Measurements from ENCODE around the gene EIF3CL.
"Not testable (repeated sequence)": the region's sequence is repeated elsewhere in the genome, so short reads cannot be mapped to it uniquely, and the experiment has no call there.

EIF3CL gene, protein sequence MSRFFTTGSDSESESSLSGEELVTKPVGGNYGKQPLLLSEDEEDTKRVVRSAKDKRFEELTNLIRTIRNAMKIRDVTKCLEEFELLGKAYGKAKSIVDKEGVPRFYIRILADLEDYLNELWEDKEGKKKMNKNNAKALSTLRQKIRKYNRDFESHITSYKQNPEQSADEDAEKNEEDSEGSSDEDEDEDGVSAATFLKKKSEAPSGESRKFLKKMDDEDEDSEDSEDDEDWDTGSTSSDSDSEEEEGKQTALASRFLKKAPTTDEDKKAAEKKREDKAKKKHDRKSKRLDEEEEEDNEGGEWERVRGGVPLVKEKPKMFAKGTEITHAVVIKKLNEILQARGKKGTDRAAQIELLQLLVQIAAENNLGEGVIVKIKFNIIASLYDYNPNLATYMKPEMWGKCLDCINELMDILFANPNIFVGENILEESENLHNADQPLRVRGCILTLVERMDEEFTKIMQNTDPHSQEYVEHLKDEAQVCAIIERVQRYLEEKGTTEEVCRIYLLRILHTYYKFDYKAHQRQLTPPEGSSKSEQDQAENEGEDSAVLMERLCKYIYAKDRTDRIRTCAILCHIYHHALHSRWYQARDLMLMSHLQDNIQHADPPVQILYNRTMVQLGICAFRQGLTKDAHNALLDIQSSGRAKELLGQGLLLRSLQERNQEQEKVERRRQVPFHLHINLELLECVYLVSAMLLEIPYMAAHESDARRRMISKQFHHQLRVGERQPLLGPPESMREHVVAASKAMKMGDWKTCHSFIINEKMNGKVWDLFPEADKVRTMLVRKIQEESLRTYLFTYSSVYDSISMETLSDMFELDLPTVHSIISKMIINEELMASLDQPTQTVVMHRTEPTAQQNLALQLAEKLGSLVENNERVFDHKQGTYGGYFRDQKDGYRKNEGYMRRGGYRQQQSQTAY
- 0.23 to 1.4 (median 0.64) reads per million in 18 experiments for total RNA-seq

- not testable (repeated sequence) for DNase-seq
Measured at GRCh38 chr16:28403220-28404072, at the start of gene EIF3CL. Gene EIF3CL (minus strand): TSS chr16:28403841. CDS start chr16:28403618, 223 bp downstream.

DNA sequence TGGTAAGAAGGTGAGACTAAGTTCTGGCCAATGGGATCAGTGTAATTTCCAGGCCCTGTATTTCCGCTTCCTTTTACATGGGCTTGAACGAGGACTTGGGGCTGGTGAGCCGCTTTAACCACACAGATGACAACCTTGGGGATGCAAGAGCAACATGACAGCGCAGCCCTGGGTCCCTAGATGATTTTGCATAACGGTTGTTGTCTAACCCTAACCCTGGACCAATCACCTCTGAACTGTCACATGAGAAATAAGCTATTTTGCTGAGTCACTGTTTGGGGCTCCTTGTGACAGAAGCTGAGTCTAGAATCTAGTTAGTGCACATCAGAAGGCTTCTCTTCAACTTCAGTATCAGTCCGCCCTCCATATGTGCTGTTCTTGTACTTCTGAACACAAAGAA lies 43.4 kb upstream of the EIF3CL start:
- DNase-seq = not testable (repeated sequence)

DNA sequence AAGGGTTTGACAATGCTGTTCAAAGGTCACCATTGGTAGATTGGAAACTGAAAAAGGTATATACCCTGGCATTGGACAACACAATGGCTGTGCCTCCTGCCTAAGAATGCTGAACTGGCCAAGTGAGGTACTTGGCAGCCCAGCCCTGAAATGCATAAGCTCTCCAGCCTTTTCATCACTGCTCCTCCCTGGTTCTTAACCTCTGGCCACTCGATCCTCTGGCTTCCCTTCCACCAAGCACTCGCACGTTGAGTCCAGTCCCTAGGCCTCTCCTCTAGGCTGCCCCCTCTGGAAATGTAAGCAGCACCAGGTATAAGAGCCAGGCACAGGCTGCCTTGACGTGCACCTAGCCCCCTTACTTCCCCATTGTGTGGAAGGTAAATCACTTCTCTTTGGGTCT lies 42.7 kb upstream of the EIF3CL start:
- not testable (repeated sequence) for DNase-seq

GRCh38 chr16:28443943-28444342 lies 40.3 kb upstream of the EIF3CL start:
- not testable (repeated sequence) for DNase-seq

GRCh38 chr16:28438899-28439298 lies 35.3 kb upstream of the EIF3CL start:
- not testable (repeated sequence) for DNase-seq

- not testable (repeated sequence) for DNase-seq
Measured at GRCh38 chr16:28435340-28435739, 31.7 kb upstream of the EIF3CL start.

DNA sequence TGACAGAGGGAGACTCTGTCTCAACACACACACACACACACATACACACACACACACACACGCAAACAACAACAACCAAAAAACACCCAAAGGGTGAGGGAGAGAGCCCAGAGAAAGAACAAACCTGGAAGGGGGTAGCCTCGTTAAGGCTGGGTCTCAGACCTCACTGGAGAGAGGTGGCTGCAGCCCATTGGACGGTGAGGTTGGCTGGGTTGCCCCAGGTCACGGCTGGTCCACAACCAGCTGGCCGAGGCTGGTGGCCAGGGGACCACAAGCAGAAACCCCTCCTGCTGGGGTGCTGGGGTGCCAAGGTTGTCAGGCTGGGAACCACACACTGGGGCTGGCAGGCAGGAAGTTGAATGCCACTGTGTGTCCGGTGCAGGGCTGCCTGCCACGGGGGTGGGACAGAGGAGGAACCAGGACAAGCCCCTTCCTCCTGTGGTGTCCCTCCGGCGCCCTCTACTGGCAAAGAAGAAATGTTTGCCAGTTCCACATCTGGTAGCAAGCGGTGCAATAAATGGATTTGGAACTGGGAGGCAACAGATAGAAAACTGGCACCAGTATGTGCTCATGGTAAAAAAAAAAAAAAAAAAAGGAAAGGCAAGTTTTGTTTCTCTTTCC lies 22.5 kb upstream of the EIF3CL start:
- not testable (repeated sequence) for DNase-seq

GRCh38 chr16:28421071-28421750 lies 17.6 kb upstream of the EIF3CL start:
- DNase-seq = not testable (repeated sequence)

GRCh38 chr16:28417033-28417432 lies 13.4 kb upstream of the EIF3CL start:
- DNase-seq = not testable (repeated sequence)

- not testable (repeated sequence) for DNase-seq
Measured at GRCh38 chr16:28414530-28414929, 10.9 kb upstream of the EIF3CL start.

GRCh38 chr16:28413585-28413984 lies 9.9 kb upstream of the EIF3CL start:
- not testable (repeated sequence) for DNase-seq

GRCh38 chr16:28392054-28392453 lies 11.6 kb downstream of the EIF3CL start:
- not testable (repeated sequence) for DNase-seq

DNA sequence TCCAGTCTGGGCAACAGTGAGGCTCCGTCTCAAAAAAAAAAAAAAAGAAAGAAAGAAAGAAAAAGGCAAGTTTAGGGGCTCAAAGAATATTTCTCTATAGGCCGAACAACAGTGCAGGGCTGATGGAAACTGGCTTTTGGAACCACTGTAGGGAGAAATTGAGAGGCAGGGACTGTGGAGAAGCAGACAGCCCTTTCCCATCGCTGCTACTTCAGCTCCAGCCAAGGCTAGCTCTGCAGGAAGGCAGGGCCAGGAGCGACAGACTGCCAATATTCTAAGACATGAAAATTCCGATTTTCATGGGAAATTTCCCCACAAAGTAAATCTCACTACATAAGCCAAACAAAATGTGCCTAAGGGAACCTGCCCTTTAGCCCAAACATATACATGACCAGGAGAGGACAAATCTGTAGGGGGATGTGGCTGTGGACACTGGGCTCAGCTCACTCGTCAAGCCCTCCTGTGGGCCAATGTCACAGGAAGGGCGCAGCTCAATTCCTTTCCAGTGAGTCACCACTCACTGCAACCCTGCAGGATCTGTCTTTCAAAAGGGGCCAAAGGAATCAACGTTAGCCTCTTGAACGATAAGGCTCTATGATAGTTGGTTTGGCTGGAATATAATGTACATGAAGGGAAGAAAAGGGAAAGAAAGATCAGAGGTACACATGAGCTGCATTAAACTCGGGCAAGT lies 21.3 kb downstream of the EIF3CL start:
- not testable (repeated sequence) for DNase-seq

GRCh38 chr16:28377822-28378221 lies 25.8 kb downstream of the EIF3CL start:
- DNase-seq = not testable (repeated sequence)

DNA sequence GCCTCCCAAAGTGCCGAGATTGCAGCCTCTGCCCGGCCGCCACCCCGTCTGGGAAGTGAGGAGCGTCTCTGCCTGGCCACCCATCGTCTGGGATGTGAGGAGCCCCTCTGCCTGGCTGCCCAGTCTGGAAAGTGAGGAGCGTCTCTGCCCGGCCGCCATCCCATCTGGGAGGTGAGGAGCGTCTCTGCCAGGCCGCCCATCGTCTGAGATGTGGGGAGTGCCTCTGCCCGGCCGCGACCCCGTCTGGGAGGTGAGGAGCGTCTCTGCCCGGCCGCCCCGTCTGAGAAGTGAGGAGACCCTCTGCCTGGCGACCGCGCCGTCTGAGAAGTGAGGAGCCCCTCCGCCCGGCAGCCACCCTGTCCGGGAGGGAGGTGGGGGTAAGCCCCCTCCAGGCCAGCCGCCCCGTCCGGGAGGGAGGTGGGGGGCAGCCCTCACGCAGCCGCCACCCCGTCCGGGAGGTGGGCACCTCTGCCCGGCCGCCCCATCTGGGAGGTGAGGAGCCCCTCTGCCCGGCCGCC lies 26.5 kb downstream of the EIF3CL start:
- not testable (repeated sequence) for DNase-seq

DNA sequence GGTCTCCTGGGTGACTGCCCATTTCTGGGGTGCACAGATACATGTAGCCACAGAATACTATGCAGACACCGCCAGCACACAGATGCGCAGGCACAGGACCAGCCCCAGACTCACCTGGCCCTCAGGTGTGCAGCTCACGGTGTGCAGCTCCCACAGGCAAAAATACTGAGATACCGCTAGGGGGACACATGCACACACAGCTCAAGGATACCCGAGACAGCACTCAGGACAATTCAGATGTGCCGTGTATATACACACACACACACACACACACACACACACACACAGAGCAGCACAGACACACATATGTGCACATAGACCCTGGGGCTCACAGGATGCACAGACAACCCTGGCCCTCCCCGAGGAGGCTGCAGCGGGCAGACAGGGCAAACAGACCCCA lies 28.5 kb downstream of the EIF3CL start:
- not testable (repeated sequence) for DNase-seq

GRCh38 chr16:28374281-28374680 lies 29.4 kb downstream of the EIF3CL start:
- not testable (repeated sequence) for DNase-seq

GRCh38 chr16:28367926-28368325 lies 35.7 kb downstream of the EIF3CL start:
- not testable (repeated sequence) for DNase-seq

- DNase-seq = not testable (repeated sequence)
Measured at GRCh38 chr16:28364268-28365173, 39.1 kb downstream of the EIF3CL start.

Measured in inflammatory macrophage (primary cell).